ENCODE results near the gene C2CD5. TPM values are rescaled to one million over a fixed set of nuclear protein-coding genes. Genes with fewer than 3 reads are reported as not detected.
A peak's percentile ranks its signal among the peaks of the same experiment; 100 is the strongest.
"Not testable (repeated sequence)": the region's sequence is repeated elsewhere in the genome, so short reads cannot be mapped to it uniquely, and the experiment has no call there.

Gene C2CD5
- total RNA-seq, 1 donor from 2014 or later, result 19.1 TPM

- no peak for ATAC-seq
Observed at GRCh38 chr12:22536346-22536945, 7.9 kb downstream of the C2CD5 start.

- no peak for ATAC-seq
Observed at GRCh38 chr12:22535478-22535877, 8.9 kb downstream of the C2CD5 start.

- no peak for ATAC-seq
Observed at GRCh38 chr12:22535038-22535437, 9.3 kb downstream of the C2CD5 start.

GRCh38 chr12:22533155-22533554, 11.2 kb downstream of the C2CD5 start:
- peak; percentile 43 for ATAC-seq

GRCh38 chr12:22532317-22532716, 12.0 kb downstream of the C2CD5 start:
- no peak for ATAC-seq

GRCh38 chr12:22531205-22531604, 13.1 kb downstream of the C2CD5 start:
- no peak for ATAC-seq

- ATAC-seq, result peak; percentile 78
Observed at GRCh38 chr12:22529281-22530060, 14.9 kb downstream of the C2CD5 start.

GRCh38 chr12:22527999-22528398, 16.3 kb downstream of the C2CD5 start:
- ATAC-seq, result no peak

- no peak for ATAC-seq
Observed at GRCh38 chr12:22526836-22527235, 17.5 kb downstream of the C2CD5 start.

- ATAC-seq, result no peak
Observed at GRCh38 chr12:22525426-22525825, 18.9 kb downstream of the C2CD5 start.

- ATAC-seq, result no peak
Observed at GRCh38 chr12:22518998-22519397, 25.3 kb downstream of the C2CD5 start.

GRCh38 chr12:22518060-22518719, 26.2 kb downstream of the C2CD5 start:
- peak; percentile 25 for ATAC-seq

- no peak for ATAC-seq
Observed at GRCh38 chr12:22514875-22515274, 29.5 kb downstream of the C2CD5 start.

- ATAC-seq, result no peak
Observed at GRCh38 chr12:22505826-22506225, 38.5 kb downstream of the C2CD5 start.

GRCh38 chr12:22500100-22500499, 44.2 kb downstream of the C2CD5 start:
- no peak for ATAC-seq

GRCh38 chr12:22499445-22499844, 44.9 kb downstream of the C2CD5 start:
- ATAC-seq, result no peak

GRCh38 chr12:22494319-22494718, 50.0 kb downstream of the C2CD5 start:
- no peak for ATAC-seq

- no peak for ATAC-seq
Observed at GRCh38 chr12:22491034-22491433, 53.3 kb downstream of the C2CD5 start.

GRCh38 chr12:22488478-22488877, 55.9 kb downstream of the C2CD5 start:
- no peak for ATAC-seq

- not testable (repeated sequence) for ATAC-seq
Observed at GRCh38 chr12:22487683-22488082, 56.7 kb downstream of the C2CD5 start.

GRCh38 chr12:22481547-22482104, 62.7 kb downstream of the C2CD5 start:
- no peak for ATAC-seq

- ATAC-seq, result not testable (repeated sequence)
Observed at GRCh38 chr12:22480814-22481213, 63.5 kb downstream of the C2CD5 start.

- no peak for ATAC-seq
Observed at GRCh38 chr12:22480016-22480415, 64.3 kb downstream of the C2CD5 start.

All from esophagus mucosa (tissue), 1 donor.